ENCODE data around the gene DCHS1. TPM values are rescaled to one million over a fixed set of nuclear protein-coding genes. Genes with fewer than 3 reads are reported as not detected.
A peak's percentile ranks its signal among the peaks of the same experiment; 100 is the strongest.
"Not testable (repeated sequence)": the region's sequence is repeated elsewhere in the genome, so short reads cannot be mapped to it uniquely, and the experiment has no call there.

The DCHS1 gene
- total and polyA plus RNA-seq, 2 donors (not counting 1 experiment from before 2014, with no cell fraction given): 0.92 to 23.9 TPM

GRCh38 chr11:6686006-6686405 is 30.4 kb upstream of the DCHS1 start:
- H3K79me2 ChIP-seq (ENCODE audit: control insufficient read depth, insufficient read depth, low read length): peaks cover 20% of the 10 kb centered on the region
- H4K20me1 ChIP-seq (ENCODE audit: control insufficient read depth, extremely low read depth, insufficient read depth, low read length): no peaks in the 10 kb centered on the region
- TF ChIP-seq CTCF (conservative IDR thresholded peaks at IDR 0.05 in 1 of 2, IDR thresholded peaks at IDR 0.05 in 1 of 2; ENCODE audit: low read depth in 1 of 2, low read length in 2 of 2) (no peak), EZH2 (IDR thresholded peaks at IDR 0.05; ENCODE audit: low read length, missing control alignments) (no peak)

GRCh38 chr11:6684068-6684467 is 28.5 kb upstream of the DCHS1 start:
- peaks cover 26% of the 10 kb centered on the region for H3K79me2 ChIP-seq (ENCODE audit: control insufficient read depth, insufficient read depth, low read length)
- H3K27ac ChIP-seq (ENCODE audit: insufficient read depth, low read length): peak overlapping the region; percentile 76
- not testable (repeated sequence) for H4K20me1 ChIP-seq (ENCODE audit: control insufficient read depth, extremely low read depth, insufficient read depth, low read length); H3K9me3 ChIP-seq (ENCODE audit: control insufficient read depth, insufficient read depth, low read depth, low read length); H3K27me3 ChIP-seq (ENCODE audit: control insufficient read depth, insufficient read depth, low read length); H3K9ac ChIP-seq (ENCODE audit: insufficient read depth, low read length); DNase-seq (ENCODE audit: low read depth in 2 of 2); H2AFZ ChIP-seq (ENCODE audit: low read length); H3K4me1 ChIP-seq (ENCODE audit: control insufficient read depth, extremely low read depth, insufficient read depth, low read length); H3K36me3 ChIP-seq (ENCODE audit: control insufficient read depth, insufficient read depth, low read length)
- peak overlapping the region; percentile 90 for H3K4me2 ChIP-seq (ENCODE audit: extremely low read depth, insufficient read depth, low read length)
- peak overlapping the region in 2 of 4 experiments; percentile 53 to 61 for H3K4me3 ChIP-seq (replicated peaks in 1 of 4; ENCODE audit: control extremely low read depth in 1 of 4, insufficient read depth in 1 of 4, low read depth in 3 of 4, low read length in 4 of 4)

More at GRCh38 chr11:6686006-6686405, 30.4 kb upstream of the DCHS1 start:
- no peak overlapping the region for H3K9ac ChIP-seq (ENCODE audit: insufficient read depth, low read length)
- no peaks in the 10 kb centered on the region for H3K27me3 ChIP-seq (ENCODE audit: control insufficient read depth, insufficient read depth, low read length)
- no peaks in the 10 kb centered on the region for H3K9me3 ChIP-seq (ENCODE audit: control insufficient read depth, insufficient read depth, low read depth, low read length)
- H3K36me3 ChIP-seq (ENCODE audit: control insufficient read depth, insufficient read depth, low read length): no peaks in the 10 kb centered on the region
- no peak overlapping the region for H2AFZ ChIP-seq (ENCODE audit: low read length)
- DNase-seq (ENCODE audit: low read depth in 2 of 2): no peak
- H3K27ac ChIP-seq (ENCODE audit: insufficient read depth, low read length): no peak overlapping the region
- no peak overlapping the region for H3K4me3 ChIP-seq (replicated peaks in 1 of 4; ENCODE audit: control extremely low read depth in 1 of 4, insufficient read depth in 1 of 4, low read depth in 3 of 4, low read length in 4 of 4)
- peaks cover 3% of the 10 kb centered on the region for H3K4me1 ChIP-seq (ENCODE audit: control insufficient read depth, extremely low read depth, insufficient read depth, low read length)
- no peak overlapping the region for H3K4me2 ChIP-seq (ENCODE audit: extremely low read depth, insufficient read depth, low read length)

GRCh38 chr11:6682936-6683861 is 27.6 kb upstream of the DCHS1 start, which contains the start of gene MRPL17:
Gene MRPL17 (minus strand): TSS chr11:6683340. CDS start chr11:6683296, 44 bp downstream.
- Histone ChIP-seq H3K4me3 (replicated peaks in 1 of 4; ENCODE audit: control extremely low read depth in 1 of 4, insufficient read depth in 1 of 4, low read depth in 3 of 4, low read length in 4 of 4) (peak within 1 kb of the TSS; percentile 89 to 98 (median 95)), H3K79me2 (ENCODE audit: control insufficient read depth, insufficient read depth, low read length) (peaks cover 26% of the 10 kb centered on the region), H3K9ac (ENCODE audit: insufficient read depth, low read length) (peak within 1 kb of the TSS; percentile 77), H4K20me1 (ENCODE audit: control insufficient read depth, extremely low read depth, insufficient read depth, low read length) (no peaks in the 10 kb centered on the region), H2AFZ (ENCODE audit: low read length) (peak within 1 kb of the TSS; percentile 97), H3K36me3 (ENCODE audit: control insufficient read depth, insufficient read depth, low read length) (no peaks in the 10 kb centered on the region), H3K27ac (ENCODE audit: insufficient read depth, low read length) (peak within 1 kb of the TSS; percentile 76), H3K9me3 (ENCODE audit: control insufficient read depth, insufficient read depth, low read depth, low read length) (no peaks in the 10 kb centered on the region), H3K4me2 (ENCODE audit: extremely low read depth, insufficient read depth, low read length) (peak within 1 kb of the TSS; percentile 90), H3K4me1 (ENCODE audit: control insufficient read depth, extremely low read depth, insufficient read depth, low read length) (peaks cover 3% of the 10 kb centered on the region), H3K27me3 (ENCODE audit: control insufficient read depth, insufficient read depth, low read length) (no peaks in the 10 kb centered on the region)
- DNase-seq (ENCODE audit: low read depth in 2 of 2): peak; percentile 96 to 99
- TF ChIP-seq EZH2 (IDR thresholded peaks at IDR 0.05; ENCODE audit: low read length, missing control alignments): no peak
- TF ChIP-seq CTCF (conservative IDR thresholded peaks at IDR 0.05 in 1 of 2, IDR thresholded peaks at IDR 0.05 in 1 of 2; ENCODE audit: low read depth in 1 of 2, low read length in 2 of 2): peak; percentile 74 to 81
